GM18861 (cell line): ENCODE data around the gene DHRS12.
A peak's percentile ranks its signal among the peaks of the same experiment; 100 is the strongest.

ENCODE experiments used
- ATAC-seq: cut with Tn5 transposase; IDR thresholded peaks from one replicate; pipeline ENCODE4 v1.9.1; 2021; ENCODE audit not compliant: unreplicated experiment

DHRS12 gene

GRCh38 chr13:51803422-51804294 lies at the start of gene DHRS12:
DHRS12 (minus strand) TSS chr13:51804163; CDS start chr13:51799659, 4,504 bp downstream.
- peak; percentile 72 for ATAC-seq

- no peak for ATAC-seq
Observed at GRCh38 chr13:51849145-51850101, 45.5 kb upstream of the DHRS12 start.

- ATAC-seq = no peak
Observed at GRCh38 chr13:51848674-51849073, 44.7 kb upstream of the DHRS12 start.

- no peak for ATAC-seq
Observed at GRCh38 chr13:51846756-51847155, 42.8 kb upstream of the DHRS12 start.

- no peak for ATAC-seq
Observed at GRCh38 chr13:51845574-51846318, 41.8 kb upstream of the DHRS12 start.

- ATAC-seq = no peak
Observed at GRCh38 chr13:51844862-51845573, 41.1 kb upstream of the DHRS12 start, which contains the start of gene TMEM272. TMEM272 (minus strand) TSS chr13:51845177; CDS start chr13:51838530, 6,647 bp downstream.

- no peak for ATAC-seq
Observed at GRCh38 chr13:51843529-51843928, 39.6 kb upstream of the DHRS12 start.

GRCh38 chr13:51841732-51842131 lies 37.8 kb upstream of the DHRS12 start:
- no peak for ATAC-seq

- no peak for ATAC-seq
Observed at GRCh38 chr13:51840917-51841316, 37.0 kb upstream of the DHRS12 start.

- no peak for ATAC-seq
Observed at GRCh38 chr13:51839711-51840540, 36.0 kb upstream of the DHRS12 start.

- ATAC-seq = no peak
Observed at GRCh38 chr13:51838240-51838846, 34.4 kb upstream of the DHRS12 start.

GRCh38 chr13:51837016-51837415 lies 33.1 kb upstream of the DHRS12 start:
- ATAC-seq = no peak

- no peak for ATAC-seq
Observed at GRCh38 chr13:51834581-51835171, 30.7 kb upstream of the DHRS12 start.

GRCh38 chr13:51833980-51834379 lies 30.0 kb upstream of the DHRS12 start:
- no peak for ATAC-seq

- ATAC-seq = peak; percentile 60
Observed at GRCh38 chr13:51832471-51833152, 28.6 kb upstream of the DHRS12 start.

- ATAC-seq = no peak
Observed at GRCh38 chr13:51831519-51831918, 27.6 kb upstream of the DHRS12 start.

GRCh38 chr13:51829568-51829899 lies 25.6 kb upstream of the DHRS12 start:
- ATAC-seq = no peak
